HG03469 (cell line): ENCODE measurements around the gene GJD3.

Experiments used
- ATAC-seq: cut with Tn5 transposase; IDR thresholded peaks from one replicate; pipeline ENCODE4 v1.9.1; 2021; ENCODE audit warnings: mild to moderate bottlenecking, moderate library complexity, moderate number of reproducible peaks; ENCODE audit not compliant: unreplicated experiment

Gene GJD3

DNA sequence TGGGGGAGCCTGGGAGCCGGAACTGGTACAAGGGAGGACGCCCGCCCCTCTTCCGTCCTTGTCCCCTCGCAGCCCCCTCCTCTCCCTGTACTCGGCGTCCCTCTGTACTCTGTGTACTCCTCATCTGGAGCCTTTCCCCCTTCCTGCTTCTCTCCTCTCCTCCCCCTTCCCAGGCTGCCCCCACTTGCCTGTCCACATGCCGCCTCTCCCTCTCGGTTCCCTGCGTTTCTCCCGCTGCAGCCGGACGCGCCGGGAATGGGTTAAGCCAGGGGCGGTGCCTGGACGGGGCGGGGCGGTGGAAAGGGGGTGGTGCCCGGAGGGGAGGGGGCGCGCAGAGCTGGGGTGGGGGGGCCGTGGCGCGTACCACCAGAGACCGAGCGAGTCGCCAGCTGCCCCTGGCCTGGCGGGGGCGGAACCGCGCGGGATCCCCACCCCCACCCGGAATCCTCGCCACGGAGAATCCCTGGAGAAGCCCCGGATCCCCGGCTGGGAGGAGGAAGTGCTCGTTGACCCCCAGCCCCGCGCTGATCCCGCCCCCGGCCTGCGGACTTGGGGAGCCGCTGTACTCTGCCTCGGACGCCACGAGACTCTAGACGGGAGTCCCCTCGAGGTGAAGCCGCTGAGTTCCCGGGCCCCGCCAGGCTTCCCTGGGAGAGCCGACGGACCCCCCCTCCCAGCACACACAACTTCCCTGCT is 22.6 kb downstream of the GJD3 start:
- no peak for ATAC-seq

DNA sequence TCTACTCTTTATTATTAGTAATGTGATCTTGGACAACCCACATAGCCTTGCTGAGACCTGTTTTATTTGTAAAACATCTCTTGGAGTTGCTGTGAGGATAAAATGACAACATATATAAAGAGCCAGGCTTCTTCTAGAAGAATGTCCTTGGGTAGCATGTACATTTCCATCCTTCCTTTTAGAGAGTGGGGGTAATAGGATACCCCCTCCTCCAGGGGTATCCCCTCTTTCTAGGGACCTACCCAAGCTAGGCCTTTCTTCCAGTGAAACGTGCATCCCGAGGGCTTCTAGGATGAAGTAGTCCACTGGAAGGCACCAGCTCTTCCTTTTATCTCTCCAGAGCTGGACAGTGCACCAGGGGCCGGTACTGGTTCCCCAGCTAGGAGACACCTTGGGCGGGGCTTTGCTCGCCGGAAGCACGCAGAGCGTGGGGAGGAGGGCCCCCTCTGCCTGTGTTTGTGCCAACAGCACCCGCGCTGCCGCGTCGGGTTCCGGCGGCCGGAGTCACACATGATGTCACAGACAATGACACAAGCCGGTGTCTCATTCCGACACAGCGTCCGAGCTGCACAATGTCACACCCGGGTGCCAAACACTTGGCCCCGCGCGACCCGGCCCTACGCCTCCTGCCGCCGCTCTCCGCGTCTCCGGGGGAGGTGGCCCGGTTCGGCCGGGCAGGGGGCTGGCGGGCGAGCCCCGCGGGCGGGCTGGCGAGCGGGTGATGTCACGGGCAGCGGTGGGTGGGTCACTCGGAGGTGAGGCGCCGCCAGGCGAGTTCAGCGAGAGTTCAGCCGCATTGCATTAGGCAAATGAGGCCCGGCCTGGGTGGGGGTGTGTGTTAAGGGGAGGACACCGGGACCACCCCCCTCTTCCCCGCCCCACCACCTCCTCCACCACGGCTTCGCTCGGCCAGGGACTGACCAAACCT is 23.4 kb downstream of the GJD3 start:
- ATAC-seq, result peak; percentile 40

DNA sequence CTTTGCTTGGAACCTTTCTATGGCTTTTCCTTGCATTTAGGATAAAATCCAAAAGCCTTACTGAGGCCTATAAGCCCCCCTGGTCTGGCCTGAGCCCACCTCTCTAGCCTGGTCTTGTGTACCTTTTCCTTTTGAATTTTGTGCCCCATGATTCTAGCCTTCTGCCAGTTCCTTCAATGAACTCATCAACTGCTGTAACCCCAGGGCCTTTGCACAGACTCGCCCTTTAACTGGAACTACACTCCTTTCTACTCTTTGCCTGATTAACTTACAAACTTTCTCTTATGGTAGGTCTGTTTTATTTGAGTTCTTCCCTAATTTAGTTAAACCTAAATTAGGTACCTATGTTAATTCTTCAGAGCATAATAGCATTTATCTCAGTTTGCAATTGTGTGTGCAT is 24.2 kb downstream of the GJD3 start:
- ATAC-seq, result no peak

DNA sequence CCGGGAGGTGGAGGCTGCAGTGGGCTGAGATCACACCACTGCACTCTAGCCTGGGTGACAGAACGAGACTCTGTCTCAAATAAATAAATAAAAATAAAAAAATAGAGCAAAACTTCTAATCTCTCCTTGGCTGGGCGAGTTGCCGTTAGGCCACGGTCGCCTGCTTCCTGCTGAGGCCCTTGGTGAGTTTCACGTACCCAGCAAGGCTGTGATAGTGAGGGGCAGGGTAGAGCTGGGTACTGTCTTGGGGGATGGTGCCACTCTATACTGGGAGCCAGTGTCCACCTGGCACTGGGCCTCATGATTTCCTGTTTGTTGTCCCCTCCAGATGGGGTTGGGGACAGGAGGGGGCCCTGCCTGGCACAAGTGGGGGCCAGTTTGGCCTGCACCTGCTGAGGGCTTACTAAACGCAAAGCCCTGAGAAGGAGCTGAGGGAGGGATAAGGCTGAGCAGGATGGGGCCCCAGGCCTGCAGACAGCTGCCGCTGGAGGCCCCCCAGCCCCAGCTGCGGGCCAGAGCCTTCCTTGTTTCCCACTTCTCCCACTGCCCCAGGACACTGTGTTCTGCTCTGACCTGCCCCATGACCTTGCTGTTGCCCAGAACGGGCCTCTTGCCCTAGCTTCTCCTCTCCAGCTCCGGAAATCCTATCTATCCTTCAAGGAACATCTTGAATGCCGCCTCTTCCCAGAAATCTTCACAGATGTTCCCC is 25.4 kb downstream of the GJD3 start:
- no peak for ATAC-seq

DNA sequence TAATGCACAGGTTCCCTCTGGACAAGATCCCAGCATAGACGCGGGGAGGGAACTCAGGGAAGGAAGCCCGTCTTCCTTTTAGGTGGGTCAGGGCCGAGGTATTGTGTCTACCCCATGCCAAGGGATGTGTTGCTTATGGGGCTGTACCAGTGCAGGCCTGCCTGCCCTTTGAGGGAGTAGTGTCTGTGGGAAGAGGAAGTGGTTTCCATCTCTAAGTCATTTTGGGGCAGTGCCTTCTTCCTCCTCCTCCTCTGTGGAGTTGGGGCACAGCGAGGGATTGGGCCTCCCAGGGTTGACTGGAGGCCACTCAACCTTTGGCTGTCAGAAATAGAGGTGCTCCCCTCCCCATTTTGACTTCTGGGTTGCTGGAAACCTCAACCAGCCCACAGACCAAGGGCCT is 26.5 kb downstream of the GJD3 start:
- ATAC-seq, result no peak

DNA sequence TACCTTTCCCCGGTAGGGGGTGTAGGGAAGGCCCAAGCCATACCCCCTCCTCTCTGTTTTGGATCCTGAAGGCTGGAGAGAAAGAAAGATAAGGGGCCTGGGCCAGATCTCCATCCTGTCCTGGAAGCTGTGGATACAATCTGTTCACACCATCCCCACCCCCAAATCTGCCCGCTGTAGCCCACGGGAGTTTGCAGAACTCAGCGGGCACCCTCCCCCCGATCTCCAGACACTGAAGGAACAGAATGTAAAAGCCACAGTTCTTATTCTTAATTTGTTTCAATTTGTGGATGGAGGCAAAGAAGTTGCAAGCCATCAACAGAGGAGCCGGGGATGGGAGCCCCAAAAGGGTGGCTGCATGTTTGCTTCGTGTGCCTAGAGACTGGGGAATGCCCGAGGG is 27.2 kb downstream of the GJD3 start:
- ATAC-seq, result no peak

DNA sequence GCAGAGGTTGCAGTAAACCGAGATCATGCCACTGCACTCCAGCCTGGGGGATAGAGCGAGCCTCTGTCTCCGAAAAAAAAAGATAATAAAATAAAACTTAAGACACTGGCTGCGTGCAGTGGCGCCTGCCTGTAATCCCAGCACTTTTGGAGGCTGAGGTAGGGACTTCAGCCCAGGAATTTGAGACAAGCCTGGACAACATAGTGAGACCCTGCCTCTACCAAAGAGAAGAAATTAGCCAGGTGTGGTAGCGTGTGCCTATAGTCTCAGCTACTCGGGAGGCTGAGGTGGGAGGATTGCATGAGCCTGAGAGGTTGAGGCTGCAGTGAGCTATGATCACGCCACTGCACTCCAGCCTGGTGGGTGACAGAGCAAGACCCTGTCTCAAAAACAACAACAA is 28.9 kb downstream of the GJD3 start:
- no peak for ATAC-seq

DNA sequence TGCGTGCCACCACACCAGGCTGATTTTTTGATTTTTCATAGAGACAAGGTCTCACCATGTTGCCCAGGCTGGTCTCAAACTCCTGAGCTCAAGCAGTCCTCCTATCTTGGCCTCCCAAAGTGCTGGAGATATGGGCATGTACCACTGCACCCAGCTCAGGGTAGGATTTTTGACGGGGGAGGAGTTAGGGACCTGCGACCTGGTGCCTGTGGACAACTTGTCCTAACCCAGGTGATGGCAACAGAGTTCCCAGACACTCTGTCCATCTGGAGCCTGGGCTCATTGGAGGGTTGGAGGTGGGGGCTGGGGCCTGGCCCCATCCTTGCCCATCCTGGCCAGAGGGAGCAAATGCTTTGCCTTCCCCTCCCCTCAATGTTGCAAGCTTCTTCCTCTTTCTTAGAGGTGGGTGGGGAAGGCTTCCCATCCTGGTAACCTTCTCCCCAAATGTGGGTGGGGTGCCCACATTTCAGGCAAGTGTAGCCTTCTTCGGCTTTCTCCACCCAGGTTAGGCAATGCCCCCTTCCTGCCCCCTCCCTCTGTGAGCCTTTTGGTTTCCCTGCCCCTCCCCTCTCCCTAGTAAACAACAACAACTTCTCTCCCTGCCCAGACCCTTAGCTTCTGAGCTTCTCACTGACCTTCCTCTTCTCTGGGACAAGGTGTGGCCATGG is 30.6 kb downstream of the GJD3 start:
- ATAC-seq, result no peak

DNA sequence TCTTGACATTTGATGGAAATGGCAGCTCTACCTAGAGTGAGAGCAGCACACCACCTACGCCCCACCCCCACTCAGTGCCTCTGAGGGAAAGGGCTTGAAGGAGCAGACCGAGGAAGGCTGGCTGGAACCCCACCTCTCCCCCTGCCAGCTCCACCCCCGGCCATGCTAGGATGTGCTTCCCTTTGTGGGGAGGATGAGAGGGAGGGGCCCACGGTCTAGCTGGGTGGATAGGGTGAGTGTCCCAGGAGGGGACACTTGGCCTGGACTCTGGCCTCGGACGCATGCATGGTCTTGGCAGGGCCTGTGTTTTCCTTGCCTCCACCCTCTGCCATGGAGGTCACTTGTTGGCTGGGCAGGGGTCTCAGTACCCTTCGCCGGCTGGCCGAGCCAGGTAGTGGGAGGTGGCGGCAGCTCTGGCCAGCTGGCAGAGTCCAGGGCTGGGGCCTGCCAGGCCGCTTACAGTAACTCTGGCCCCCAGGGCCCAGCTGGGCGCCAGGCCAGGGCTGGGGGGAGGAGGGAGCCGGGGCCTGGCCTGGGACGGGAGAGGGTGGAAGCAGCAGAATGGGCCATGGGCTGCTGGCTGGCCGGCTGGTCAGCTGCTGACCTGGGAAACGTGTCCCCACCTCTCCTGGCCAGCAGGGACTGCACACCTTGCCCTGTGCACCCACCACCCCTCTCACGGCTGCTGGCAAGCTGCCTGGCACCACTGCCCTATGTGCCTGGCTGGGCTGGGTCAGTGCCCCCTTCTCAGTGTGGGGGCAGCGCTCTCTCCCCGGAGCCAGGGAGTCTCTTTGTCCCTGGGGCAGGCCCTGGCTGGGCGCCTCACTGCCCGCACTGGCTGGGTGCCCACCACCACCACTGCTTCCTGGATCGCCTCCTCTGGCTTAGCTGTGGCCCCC is 32.5 kb downstream of the GJD3 start:
- ATAC-seq, result no peak

DNA sequence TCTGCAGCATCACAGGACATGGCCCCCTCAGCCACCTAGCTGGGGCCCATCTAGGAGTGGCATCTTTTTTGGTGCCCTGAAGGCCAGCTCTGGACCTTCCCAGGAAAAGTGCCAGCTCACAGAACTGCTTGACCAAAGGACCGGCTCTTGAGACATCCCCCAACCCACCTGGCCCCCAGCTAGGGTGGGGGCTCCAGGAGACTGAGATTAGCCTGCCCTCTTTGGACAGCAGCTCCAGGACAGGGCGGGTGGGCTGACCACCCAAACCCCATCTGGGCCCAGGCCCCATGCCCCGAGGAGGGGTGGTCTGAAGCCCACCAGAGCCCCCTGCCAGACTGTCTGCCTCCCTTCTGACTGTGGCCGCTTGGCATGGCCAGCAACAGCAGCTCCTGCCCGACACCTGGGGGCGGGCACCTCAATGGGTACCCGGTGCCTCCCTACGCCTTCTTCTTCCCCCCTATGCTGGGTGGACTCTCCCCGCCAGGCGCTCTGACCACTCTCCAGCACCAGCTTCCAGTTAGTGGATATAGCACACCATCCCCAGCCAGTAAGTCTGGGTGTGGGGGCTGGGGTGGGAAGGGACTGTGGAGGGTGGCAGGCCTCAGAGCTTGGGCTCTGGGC is 33.6 kb downstream of the GJD3 start:
- no peak for ATAC-seq

DNA sequence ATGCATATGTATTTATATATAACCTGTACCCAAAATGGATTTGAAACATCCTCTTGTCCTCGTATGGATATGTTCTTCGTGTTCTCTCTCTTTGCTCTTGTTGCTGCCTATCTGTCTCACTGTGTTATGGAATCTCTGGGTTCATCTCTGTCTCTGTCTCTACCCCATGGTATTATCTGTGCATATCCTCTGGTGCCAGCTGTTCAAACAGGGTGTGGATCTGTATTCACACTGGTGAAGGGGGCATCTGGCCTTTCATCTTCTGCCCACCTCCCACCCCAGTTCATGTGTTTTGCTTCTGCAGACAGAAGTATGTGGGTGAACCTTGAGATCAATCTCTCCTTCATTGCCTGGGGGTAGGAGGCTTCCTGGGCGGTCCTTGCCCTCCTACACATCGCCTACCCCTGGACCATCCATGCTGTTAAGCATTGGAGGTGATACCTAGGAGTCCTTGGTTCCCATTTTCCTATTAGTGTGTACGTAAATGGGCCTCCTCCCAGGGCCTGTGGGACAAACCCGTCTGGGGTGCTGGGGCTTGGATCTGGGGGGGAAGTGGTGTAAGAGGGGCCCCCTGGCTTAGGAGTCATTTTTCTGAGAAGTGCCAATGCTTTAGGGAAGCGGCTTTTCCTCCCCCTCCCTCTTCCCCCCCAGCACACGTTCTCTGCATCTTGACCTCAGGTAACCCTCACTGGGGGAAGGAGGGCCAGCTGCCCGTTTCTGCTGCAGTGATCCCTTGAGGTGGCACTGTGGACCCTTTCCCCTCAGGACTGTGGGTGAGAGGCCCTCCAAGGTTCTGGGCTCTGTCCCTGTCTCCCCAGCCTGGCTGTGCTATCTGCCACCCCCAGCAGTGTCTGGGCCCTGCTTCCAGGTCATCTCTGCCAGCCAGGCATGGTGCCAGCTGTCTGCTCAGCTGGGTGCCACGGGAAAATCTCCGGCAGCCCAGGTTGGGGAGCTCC is 34.4 kb downstream of the GJD3 start:
- no peak for ATAC-seq

DNA sequence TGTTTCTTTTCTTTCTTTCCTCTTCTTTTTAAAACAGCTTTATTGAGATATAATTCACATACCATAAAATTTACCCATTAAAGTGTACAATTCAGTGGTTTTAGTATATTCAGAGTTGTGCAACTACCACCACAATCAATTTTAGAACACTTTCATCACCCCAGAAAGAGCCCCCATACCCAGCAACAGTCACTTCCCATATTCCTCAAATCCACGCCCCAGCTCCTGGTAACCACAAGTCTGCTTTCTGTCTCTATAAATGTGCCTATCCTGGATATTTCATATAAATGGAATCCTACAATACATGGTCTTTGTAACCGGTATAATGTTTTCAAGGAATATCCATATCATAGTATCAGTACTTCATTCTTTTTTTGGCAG is 36.2 kb downstream of the GJD3 start:
- no peak for ATAC-seq

DNA sequence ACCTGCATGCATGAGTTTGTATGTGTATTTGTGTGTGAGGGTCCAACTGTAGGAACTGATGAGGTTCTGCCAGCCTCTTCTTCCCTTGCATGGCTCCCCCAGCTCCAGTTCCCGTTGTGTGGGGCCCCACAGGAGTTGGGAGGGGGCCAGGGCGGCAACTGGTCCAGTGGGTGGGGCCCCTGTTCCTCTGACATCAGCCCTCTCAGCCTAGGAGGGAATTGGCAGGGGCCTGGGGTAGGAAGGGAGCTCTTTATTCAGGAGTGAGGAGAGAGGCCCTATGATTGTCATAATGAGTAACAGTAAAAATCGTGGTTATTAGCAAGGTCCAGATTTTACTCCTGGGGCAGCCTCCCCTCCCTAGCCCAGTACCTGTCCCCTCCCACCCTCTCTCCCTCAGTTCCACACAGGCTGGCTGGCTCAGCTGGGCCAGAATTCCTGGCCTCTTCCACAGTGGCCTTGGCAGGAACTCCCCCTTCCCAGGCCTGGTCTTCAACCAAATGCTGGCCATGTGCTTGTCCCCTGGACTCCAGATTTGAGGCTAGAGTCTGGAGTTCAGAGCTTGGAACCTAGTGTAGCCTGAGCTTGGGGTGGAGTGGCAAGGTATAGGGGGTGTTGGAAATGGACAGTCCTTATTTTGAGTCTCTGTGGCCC is 36.7 kb downstream of the GJD3 start:
- no peak for ATAC-seq

DNA sequence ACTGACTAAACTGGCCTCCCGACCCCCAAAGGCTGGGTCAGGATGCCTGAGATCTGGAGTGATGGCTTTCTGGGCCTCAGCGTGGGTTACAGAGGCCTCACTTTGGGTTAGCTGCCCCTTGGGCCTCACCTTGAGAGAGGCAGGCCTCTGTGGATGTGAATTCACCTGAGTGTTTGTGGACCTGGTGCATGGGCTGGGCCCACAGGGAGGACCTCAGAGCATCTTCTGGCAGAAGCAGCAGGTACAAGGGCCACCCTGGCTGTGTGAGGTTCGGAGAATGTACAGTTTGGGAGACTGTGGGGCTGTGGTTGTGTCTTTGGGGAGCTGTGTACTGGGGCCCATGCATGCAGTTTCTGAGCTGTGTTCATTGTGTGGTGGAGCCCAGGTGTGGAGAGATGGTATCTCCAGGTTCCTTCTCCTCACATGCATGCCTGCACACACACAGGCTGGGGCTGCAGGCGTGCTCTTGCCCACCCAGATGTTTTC is 37.2 kb downstream of the GJD3 start:
- ATAC-seq, result no peak

DNA sequence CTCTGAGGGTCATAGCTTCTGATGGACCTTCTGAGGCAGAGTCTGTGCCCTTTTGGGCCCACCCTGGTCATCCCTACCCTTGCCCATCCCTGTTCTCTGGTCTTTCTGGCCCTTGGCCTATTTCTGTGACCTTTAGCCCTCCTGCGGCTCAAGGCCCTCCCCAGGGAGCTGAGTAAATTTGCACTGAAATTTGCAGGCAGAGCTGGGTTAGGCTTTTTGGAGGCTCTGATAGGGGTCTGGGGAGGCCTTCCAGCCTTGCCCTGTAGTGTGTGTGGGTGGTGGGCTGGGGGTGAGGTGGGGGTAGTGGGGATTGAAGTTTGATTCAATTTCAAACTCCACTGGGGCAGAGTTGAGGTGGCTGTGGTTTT is 37.7 kb downstream of the GJD3 start:
- ATAC-seq, result no peak

DNA sequence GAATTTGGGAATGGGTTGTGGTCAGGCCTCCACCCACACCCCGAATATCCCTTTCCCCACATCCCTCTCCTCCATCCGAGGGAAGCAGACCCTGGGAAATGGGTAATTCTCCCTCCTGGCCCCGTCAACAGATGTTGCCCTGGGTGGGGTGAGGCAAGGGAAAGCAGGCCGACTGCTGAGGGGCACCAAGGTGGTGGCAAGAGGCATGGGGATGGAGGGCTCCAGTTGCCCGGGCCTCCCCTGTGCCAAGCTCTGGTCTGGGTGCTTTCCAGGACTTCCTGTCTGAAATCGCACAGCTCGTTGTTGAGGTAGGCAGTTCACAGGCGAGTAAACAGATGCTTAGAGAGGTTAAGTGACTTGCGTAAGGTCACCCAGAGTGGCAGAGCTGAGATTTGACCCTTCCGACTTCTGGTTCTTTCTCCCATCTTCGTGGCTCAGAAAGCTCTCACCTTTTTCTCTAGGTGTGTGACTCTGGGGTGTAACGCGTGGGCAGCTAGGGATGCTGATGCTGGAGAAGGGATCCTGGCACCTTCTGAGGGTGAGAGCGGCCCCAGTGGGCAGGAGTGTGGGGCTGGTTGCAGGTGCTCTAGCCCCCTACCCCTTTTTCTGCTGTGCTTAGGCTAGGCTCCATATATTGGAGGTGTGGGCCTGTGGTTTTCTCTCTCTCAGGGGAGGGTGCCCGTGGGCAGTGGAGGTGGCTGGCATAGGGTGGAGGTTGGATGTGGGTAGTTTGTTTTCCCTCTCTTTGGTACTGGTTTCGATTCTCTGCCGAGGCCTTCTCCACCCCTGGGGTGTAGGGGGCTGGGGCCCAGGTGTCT is 38.3 kb downstream of the GJD3 start:
- no peak for ATAC-seq
